NCI-H1436 (cell line): ENCODE data around the gene CD38.

ENCODE experiments used
- DNase-seq: peaks from one replicate; lab custom pipeline; 2025; lab: John Stamatoyannopoulos, UW

The CD38 gene

DNA sequence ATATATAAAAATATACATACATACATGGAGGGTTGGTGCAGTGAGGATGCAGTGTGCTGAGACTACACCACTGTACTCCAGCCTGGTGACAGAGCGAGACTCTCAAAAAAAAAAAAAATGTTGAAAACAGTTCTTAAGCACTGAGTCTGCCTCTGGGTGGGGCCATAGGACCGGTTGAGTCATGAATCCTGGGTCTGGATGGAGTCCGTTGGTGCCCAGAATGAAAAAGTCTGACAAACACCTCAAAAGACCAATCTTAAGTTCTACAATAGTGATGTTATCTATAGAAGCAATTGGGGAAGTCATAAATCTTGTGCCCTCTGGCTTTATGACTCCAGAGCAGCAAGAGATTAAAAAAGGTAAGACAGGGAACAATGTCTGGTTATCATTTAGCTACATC is 90.0 kb downstream of the CD38 start:
- no peak for DNase-seq

DNA sequence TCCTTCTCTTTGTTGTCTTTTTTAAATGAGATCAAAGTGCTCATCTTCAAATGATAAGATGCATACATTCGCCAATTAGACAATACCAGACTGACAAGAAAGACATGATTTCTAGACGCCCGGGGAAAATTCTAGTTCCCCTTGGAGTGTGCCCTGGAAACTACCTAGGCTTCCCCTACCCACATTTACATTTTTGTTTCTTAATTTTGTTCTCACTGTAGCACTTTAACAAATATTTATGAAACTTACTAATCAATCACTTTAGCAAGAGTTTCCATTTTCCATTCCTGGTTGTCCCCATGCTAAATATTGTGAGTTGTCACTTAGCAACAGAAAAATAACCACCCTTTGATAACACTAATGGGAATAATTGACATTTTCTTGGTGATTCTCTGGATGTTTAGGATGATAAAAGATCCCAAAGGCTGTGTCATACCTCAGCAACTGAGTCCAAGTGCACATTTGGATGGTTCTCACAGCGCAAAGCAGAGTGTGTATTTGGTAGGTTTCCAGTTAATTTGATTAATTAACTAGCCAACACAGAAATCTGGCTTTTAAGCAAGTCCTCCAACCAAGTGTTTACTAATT is 90.8 kb downstream of the CD38 start:
- no peak for DNase-seq

DNA sequence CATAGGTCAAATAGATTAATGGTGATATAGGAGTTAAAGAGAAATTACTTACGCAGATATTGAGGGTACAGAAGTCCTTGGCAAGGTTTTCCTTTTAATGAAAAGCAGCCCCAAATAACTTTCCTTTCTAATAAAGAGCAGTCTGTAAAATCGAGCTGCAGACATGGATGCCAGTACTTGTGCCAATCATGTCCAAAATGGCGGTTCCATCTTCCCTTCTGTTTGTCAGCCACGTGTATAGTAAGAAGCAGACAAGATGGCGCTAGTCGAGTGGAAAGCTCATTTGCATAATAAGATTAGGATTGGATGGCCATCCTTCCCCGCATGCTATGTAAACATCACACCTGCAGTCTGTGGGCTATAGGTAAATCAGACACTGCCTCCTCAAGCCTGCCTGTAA is 92.0 kb downstream of the CD38 start:
- no peak for DNase-seq

DNA sequence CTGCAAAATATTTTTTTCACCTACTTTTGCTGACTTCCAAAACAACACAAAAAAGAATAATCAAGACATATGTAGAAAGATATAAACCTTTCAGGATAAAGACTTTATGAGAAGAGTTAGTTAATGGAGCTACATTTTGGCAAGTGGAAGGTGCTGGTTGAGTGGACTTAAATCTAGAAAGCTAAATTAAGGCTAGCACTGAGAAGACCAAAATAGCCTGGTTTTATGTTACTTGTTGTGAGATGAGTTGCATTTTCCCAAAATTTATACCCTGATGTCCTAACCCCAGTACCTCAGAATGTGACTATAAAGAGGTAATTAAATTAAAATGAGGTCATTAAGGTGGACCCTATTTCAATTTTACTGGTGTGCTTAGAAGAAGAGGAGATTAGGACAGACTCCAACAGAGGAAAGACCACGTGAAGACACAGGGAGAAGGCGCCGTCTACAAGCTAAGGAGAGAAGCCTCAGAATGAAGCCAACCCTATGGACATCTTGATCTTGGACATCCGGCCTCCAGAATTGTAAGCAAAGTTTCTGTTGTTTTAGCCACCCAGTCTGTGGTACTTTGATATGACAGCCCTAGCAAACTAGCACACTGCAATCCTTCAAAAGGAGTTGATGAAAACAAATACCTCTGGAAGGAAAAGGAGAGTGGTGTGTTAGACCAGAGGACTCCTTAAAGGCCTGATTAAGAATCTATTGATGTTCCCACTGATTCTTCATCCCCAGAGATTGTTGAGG is 93.0 kb downstream of the CD38 start:
- DNase-seq, result no peak

DNA sequence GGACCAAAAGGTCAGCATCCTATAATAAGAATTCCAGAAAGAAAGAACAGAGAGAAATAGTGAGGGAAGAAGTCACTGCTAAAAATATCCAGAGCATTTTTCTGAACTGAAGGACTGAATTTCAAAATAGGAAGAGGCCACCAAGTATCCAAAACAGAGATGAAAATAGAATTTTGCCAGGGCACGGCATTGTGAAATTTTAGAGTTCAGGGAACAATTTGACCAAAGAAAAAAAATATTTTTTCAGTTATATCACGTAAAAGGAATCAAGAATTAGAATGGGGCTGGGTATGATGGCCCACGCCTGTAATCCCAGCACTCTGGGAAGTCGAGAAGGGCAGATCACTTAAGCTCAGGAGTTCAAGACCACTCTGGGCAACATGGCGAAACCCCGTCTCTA is 95.0 kb downstream of the CD38 start:
- DNase-seq, result no peak

DNA sequence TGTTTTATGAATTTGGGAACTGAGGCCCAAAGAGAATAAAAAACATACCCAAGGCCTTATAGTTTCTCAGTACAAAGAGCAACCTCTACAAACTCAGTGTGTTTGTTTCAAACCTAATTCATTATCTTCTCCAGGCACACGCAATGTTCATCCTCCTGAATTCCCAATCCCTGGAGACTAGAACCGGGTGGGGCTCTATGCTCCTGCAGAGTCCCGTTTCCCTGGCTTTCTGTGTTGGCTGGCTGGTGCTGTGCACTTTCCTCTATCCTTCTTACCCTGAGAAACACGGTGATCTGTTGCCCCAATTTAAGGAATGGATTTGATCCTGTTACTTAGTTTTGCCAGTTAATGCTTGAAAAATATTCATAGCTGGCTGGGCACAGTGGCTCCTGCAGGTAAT is 96.5 kb downstream of the CD38 start:
- DNase-seq, result no peak

DNA sequence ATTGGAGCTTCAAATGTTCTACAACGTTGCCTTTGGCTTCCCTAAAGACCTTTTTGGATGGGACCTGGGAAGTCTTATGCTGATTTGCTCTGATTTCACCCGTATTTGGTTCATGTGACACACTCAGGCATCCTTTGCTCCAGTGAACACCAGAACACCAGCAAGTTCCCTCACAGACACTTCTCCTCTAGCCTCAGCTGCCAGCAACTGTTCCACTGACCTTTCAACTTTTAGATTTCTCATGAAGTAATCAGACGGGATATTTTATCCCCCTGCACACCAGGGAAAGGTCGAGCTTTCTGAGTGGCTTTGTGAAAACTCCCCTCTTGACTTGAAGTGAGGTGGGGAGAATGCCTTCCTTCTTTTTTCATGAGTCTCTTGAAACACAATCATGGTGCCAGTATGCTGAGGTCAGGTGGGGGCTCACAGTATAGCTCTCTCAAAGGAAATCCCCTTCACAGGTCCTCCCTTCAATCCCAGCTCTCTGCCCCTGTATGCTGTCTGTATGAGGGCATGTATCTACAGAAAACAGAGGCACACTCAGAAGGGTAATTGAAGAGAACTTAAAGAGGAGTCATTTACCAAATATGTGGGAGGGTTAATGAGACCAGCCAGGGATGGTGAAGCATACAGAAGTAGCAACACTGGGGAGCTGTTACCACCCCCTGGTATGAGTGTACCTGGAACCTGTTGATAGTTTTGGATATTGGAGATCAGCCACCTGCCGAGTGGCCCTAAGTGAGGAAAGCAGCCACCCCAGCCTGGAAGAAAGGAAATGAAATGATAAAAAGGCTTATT is 97.7 kb downstream of the CD38 start:
- DNase-seq, result no peak

DNA sequence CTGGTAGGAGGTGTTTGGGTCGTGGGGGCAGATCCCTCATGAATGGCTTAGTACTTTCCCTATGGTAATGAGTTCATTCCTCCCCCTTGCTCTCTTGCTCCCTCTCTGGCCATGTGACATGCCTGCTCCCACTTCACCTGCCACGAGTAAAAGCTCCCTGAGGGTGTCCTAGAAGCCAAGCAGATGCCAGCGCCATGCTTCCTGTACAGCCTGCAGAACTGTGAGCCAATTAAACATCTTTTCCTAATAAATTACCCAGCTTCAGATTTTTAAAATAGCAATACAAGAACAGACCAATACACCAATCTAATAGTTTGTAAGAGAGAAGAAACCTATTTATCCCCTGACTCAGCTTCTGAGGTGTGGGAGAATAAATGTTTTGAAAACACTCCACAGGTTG is 99.9 kb downstream of the CD38 start:
- DNase-seq, result no peak

DNA sequence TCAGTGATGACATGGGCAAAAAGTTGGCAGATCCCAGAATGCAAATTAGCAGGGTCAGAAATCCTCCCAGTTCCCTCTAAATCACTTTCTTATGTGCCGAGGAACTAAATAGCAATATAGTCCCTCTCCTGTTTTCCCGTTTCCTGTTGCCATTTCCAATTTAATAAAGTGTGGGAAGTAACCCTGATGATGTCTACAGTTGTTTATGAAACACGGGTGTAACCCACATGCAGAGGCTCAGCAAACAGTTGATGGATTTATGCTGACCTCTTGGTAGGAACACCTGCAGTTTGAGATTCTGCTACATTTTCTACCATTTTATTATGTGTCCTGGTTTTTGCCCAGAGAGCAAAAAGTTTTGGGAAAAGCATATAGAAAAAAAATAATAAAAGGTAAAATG is 103.7 kb downstream of the CD38 start:
- DNase-seq, result no peak

DNA sequence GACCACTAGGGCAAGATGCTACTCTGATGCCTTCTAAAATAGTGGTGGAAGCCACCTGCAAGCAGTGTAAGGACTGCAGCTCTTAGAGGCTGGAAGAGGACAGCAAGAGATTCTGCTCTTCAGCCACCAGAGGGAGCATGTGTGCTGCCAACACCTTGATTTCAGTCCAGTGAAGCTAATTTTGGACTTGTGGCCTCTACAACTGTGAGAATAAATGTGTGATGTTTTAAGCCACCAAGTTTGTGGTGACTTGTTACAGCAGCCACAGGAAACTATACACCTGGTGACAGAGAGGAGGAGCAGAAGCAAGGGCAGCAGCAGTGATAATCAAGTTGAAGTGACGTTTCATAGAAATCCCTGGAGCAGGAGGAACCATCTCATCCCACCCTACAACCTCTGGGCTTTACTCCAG is 104.6 kb downstream of the CD38 start:
- peak; percentile 0 for DNase-seq

DNA sequence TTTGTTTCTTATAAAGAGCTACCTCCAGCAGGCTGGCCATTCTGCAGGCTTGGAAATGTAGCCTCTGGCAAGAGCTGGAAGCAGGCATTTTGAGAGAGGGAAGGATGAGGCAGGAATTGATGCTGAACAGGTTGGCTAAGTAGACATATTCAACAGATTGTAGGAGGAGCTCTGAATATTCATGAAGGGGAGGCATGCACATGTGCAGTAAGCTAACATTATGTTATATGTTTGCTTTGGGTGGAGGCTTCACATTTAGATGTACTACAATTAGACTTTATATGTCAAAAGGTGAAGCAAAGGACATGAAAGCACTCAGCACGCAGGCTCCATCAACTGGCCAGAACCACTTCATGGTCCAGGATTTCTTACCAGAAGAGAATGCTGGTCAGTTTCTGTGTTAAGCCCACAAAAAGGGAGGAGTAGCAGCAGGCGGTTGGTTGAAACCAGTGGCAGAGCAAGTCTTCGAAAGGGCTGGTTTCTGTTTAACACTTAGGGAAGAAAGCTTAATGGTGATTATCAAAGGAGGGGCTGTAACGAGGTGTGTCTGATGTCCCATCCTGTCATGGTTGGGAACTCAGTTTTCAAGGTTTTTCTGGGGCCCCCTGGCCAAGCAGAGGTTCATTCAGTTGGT is 105.6 kb downstream of the CD38 start:
- DNase-seq, result no peak

DNA sequence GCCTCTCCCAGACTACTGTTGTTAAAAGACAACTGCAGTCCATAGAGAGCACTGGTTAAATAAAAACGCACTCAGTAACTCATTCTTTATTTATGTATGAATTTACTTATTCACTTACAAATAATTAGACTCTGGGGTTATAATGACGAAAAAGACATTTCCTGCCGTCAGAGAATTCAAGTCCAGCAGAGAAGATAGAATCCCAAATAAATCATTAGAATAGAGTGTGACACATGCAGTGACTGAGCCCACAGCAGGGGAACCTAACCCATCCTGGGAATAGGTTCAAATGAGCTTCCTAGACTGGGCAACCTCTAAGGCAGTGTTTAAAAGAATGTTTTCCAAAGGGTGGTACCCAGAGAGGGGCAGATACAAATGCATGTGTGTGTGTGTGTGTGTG is 106.5 kb downstream of the CD38 start:
- DNase-seq, result no peak

DNA sequence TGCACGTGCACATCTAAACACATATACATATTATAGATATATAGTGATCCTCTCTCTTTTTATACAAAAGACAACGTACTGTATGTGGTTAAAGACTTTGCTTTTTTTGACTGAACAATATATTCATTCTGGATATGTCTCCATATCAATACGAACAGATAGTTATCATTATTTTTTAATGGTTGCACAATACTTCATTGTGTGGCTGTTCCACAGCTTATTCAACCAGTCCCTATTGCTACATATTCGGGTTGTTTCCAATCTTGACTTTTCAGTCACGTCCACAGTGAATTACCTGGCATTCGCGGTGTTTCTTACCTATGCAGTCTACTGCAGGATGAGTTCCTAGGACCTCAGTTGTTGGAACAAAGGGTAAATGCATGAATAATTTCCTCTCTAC is 107.3 kb downstream of the CD38 start:
- no peak for DNase-seq

DNA sequence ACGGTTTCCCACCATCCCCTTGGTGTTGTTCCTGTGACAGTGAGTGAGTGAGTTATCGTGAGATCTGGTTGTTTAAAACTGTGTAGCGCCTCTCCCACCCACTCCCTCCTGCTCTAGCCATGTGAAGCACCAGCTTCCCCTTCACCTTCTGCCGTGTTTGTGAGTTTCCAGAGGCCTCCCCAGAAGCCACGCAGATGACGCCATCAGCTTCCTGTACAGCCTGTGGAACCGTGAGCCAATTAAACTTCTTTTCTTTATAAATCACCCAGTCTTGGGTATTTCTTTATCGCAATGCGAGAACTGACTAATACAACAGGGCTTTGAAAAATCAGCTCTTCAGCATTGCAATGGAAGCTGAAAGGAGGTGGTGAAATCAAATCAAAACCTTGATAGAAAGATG is 110.4 kb downstream of the CD38 start:
- no peak for DNase-seq

DNA sequence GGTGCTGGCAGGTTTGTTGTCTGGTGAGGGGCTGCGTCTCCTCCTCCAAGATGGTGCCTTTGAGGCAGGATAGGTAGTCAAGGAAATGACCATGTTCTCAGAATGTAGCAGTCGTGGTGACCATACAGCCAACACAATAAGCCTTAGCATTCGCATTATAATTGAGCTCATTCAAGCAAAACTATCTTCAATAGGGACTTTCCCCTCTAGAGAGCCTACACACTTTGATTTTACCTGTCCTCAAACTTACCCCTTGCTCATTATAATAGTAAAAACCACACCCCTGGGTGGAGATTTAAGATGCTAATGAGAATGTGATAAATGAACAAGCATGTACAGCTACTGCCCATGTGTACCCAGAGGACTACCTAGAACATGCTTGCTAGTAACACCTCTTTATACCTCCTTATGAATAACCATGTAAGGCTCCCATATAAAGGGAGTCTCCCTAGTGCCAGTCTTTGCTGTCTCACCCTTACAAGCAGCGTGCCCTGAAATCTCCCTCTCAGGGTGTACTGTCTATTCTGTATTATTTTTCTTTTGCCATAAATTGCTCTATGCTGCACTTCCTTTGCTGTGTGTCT is 112.2 kb downstream of the CD38 start:
- DNase-seq, result no peak

DNA sequence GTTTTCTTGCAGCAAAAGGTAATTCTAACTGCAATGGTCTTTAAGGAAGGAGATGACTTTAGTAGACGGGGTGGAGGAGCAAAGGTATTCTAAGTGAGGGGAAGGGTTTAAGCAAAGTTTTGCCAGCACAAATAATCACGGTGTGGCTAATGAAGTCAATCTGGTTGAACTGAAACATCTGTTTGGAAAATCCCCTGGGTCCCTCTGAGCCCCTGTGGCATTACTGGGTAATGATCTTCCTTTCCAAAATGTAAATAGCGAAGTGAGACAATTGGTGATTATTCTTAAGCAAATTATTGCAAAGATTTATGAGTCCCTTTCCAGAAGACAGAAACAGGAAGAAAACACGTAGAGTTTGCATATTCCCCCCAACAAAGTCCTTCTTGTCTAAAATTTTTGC is 113.2 kb downstream of the CD38 start:
- no peak for DNase-seq

DNA sequence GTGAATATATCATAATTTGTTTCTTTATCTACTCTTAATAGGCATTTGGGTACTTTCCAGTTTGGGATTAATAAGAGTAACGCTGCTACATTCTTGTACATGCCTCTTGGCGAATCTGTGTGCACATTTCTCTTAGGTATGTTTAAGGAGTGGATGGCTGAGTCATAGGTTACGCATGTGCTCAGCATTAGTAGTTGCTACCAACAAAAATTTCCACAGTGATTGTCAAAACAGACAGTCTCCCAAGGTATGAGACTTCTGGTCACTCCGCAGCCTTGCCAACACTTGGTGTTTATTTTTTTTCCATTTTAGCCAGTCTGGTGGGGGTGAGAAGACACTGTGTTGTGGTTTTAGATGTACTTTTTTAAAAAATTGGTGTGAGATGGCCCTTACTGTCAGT is 115.8 kb downstream of the CD38 start:
- DNase-seq, result no peak

DNA sequence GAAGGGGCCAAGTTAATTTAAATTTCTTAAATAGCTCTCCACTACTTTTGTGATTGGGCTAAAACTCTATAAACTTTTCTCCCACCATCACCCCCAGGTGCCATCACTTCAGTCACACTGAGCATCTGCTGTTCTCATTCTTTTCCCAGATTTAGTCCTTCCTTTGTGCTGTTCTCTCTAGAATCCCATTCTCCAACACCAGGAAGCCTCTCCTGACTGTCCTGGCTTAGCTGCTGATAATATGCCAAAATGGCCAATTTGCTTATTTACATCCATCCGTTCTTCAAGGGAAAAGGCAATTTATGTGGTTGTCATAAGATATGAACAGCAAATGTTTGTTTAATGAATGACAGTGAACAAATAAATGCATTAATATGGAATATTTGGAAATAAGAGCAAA is 116.3 kb downstream of the CD38 start:
- no peak for DNase-seq

DNA sequence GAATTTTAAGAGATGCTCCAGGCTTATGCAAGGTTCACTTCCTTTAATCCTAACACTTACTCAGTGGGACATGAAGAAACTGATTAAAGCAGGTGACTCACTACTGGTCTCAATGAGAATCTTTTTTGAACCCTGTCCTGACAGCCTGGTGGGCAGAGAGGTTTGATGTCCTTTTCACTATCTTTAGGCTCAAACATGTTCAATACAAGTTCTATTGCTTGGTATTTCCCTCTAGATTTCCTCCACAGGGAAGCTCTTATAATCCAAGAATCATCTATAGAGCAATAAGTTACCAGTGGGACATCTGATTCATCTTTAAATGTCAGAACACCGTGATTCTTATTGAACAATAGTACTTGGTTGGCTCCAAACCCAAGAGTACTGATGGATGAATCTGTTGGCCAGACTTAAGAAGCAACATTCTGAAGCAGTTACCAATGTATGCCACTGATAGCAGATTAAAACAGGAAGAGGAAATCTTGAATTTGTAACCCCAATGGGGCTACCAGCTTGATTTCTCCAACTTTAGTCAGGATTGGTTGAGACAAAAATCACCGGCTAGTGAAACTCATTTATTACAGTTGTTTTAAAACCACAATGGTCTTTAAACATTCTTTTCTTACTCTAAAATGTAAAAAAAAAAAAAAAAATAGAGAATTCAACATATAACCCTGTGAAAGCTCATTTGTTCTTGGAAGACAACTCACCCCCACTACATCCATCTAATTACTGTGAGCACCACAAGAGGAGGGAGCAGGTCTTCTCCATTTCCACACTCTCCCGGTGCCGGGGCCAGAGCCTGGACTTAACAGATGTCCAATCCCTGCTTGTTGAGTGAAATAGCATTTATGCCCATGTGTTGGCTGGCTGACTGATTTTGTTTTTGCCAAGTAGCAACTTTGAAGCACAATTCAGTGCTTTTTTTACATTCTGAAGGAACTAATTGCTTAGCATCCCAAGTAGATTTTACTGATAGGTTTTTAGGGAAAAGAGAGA is 117.1 kb downstream of the CD38 start:
- DNase-seq, result no peak

DNA sequence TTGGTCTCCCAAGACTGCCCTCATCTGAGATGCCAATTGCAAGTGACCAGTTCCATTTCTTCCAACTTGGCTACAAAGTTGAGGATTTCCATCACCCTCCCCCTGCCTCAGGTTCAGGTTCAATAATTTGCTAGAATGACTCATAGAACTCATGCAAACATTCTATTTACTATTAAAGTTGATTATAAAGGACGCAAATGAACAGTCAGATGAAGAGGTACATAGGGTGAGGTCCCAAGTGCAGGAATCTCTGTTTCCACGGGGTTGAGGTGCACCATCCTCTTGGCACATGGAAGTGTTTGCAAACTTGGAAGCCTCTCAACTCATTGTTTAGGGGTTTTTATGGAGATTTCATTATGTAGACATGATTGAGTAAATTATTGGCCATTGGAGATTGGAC is 119.4 kb downstream of the CD38 start:
- no peak for DNase-seq

DNA sequence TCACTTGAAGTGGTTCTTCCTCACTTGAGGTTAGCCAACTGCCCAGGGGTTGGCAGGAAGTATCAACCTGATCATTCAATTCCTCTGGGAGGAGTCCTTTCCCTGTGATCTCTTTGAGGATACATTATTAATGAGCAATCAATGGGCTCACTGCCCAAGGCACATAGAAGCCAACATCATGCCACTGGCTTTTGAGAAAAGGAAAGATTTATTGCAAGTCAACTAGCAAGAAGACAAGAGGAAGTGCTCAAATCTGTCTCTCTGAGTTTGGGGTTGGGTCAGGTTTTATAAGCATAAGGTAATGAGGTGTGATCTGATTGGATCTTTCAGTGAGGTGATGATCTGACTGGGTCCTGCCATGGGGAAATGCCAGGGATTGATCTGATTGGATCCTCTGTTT is 120.8 kb downstream of the CD38 start:
- DNase-seq, result no peak
